SH-SY5Y (cell line): Measurements from ENCODE around the gene CECR2.

ENCODE experiments used
- GATA2 ChIP-seq: IDR thresholded peaks from 2 replicates; pipeline ENCODE4 v1.6.1; 2011; ENCODE audit warnings: mild to moderate bottlenecking, low read depth, low read length
- GATA3 ChIP-seq: IDR thresholded peaks from 2 replicates; pipeline ENCODE4 v1.6.1; 2011; ENCODE audit warnings: low read depth, mild to moderate bottlenecking, low read length, moderate library complexity

CECR2 gene

DNA sequence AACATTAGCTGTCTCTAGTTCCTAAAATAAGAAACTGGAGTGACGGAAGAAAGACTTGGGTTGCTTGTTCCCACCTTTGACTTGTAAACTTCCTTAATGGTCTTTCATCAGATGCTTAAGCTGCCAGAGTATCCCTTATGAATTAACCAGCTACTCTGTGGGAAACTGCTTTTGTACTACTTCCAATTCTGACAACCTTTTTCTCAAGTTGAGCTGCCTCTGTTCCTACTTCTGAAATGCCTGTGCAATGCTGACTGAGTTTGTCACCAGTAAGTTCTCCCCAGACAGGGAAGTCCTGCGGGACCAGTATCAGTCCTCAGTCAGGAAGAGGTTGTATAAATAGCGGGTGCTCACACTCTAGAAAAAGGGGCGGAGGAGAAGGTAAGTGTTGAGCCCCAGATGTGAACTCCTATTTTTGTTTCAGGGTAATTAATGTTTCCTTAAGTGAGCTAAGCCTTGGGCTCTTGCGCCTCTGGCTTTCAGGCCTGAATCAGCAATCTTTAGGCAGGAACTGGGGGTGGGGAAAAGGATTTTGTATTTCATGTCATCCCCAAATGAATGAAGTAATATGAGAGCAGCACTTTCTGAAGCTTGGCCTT lies 67.2 kb downstream of the CECR2 start:
- TF ChIP-seq GATA3: no peak
- no peak for TF ChIP-seq GATA2

DNA sequence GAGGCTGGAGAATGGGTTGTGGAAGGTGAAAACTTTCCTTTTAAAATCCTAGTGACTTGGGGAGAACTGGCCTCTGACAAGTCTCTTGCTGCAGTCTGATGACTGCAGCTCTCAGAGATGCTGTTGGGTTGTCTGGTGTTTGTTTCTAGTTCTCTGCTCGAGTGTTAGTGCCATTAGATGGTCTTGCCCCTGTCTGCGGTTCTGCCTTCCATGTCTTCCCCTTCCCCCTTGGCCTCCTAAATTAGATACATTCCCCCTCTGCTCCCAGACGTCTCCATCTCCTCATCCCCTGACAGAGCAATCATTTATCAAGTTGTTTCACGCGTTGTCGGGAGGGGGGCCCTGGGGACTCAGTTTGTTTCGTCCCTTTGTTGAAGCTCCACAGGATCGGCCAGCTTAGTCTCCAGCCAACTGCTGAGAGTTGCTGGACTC lies 67.7 kb downstream of the CECR2 start:
- TF ChIP-seq GATA3 (no peak), GATA2 (no peak)

DNA sequence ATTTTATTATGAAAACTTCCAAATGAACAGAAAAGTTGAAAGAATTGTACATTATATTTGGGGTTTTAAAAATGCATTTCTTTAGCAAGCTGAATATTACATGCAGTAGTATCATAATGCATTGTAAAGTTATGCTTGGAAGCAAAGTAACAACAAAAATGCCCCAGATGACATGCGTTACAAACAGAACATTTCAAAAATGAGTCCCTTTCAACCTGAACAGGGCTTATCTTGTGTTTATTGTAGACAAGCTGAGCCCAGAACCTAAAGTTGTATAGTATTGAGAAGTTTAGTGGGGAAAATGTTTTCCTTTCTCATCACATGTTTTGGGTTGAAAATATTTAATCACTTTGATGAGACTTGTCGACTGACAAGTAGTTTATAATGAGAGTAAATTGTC lies 68.8 kb downstream of the CECR2 start:
- TF ChIP-seq GATA2: no peak
- TF ChIP-seq GATA3: no peak

DNA sequence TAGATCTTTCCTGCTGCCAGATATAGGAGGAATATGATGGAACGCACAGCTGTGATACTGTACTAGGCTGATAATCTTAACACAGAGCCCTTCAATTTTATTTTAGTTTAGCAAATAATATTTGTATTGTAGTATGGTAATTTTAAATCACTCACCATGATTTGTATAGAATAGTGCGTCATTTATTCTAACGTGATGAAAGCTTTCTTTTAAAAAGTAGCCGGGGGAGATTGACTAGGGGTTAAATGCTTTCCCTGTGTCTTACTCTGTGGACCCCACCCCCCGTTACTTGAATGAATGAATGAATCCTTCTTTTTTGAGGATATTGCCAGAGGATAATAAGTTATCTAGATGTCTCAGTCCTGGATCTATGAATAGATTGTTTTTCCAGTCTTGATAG lies 72.1 kb downstream of the CECR2 start:
- TF ChIP-seq GATA2 (no peak), GATA3 (no peak)

DNA sequence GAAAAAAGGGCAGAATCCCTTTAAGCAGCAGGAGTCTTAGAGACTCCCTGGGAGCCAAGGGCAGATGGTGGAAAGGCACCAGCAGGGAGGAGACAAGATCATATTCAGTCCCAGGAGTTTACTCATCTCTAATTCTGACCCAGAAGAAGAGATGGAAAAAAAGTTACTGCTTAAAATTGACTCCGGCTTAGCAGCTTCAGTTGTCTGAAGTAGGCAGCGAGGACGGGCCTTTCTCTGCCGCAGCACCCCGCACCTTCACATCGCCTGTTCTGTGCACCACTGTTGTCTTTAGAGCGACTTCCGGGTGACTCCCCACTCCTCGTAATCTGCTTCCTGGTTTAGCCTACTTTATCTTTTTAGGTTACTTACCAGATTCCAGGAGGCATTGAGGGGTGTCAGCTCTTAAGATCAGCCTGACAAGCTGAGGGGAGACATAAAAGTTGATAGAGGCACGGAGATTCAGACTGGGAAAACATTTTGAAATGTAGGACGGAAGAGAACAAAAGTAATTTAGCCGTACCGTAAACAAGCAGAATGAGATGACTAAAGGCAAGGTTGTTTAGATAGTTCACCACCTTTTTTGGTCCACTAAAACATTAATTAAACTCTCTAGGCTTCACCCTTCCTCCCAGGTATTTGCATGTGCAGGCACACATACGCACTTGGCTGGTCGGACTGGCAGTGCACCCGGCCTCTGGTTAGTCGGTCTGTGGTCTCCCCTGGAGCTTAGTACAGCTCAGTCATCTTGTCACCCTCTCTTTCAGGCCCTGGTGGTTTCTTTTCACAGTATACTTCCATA lies 74.3 kb downstream of the CECR2 start:
- TF ChIP-seq GATA2: no peak
- no peak for TF ChIP-seq GATA3

DNA sequence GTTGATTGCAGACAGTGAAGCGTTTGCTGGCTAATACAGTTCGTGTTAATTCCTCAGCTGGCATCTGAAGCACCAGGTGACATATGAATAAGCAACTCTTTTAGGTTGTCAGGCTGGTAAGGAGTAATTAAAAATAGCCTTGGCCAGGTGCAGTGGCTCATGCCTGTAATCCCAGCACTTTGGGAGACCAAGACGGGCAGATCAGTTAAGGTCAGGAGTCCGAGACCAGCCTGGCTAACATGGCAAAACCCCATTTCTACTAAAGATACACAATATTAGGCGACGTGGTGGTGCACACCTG lies 74.9 kb downstream of the CECR2 start:
- no peak for TF ChIP-seq GATA3
- TF ChIP-seq GATA2: no peak

DNA sequence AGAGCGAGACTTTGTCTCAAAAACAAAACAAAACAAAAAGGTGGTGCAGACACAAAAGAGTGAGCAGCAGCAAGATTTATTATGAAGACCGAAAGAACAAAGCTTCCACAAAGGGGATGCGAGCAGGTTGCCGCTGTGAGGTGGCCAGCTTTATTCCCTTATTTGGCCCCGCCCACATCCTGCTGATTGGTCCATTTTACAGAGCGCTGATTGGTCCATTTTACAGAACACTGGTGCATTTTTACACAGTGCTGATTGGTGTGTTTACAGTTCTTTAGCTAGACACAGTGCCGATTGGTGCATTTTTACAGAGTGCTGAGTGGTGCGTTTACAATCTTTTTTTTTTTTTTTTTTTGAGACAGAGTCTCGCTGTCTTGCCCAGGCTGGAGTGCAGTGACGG lies 77.4 kb downstream of the CECR2 start:
- no peak for TF ChIP-seq GATA2
- no peak for TF ChIP-seq GATA3

DNA sequence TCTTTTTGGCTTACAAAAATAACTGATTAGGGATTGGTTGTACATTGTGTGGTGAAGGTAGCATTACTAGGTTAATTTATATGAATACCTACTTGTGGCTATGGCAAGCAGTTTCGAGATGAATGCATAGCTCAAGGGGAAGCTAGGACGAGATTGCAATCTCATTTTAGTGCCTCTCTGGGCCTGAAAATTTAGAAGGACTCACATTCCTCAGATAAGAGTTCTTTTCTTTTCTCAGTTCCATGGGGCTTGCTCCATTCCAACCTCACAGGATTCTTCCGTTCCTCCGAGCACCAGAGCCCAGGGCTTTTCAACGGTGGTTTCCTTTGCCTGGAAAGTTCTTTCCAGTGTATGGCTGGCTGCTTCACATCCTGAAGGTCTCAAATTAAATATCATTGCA lies 82.1 kb downstream of the CECR2 start:
- TF ChIP-seq GATA2: no peak
- TF ChIP-seq GATA3: no peak

DNA sequence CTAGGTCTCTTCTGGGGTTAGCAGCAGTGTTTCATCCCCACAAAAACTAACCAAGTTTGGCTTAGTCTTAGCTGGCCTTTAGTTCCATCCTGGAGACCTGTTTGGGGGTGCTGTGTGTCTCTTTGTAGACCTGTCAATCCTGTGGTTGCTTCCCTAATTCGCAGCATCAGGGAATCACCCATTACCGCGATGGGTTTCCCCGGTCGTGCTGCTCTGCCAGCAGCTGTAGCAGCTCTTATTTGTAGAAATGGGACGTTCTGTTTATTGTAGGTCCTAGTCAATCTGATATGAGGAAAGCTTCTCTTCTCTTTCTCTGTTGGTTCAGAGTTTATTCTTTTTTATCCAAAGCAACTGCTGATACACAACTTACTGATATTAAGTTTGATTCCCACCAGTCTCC lies 91.6 kb downstream of the CECR2 start:
- TF ChIP-seq GATA3 (no peak), GATA2 (no peak)

DNA sequence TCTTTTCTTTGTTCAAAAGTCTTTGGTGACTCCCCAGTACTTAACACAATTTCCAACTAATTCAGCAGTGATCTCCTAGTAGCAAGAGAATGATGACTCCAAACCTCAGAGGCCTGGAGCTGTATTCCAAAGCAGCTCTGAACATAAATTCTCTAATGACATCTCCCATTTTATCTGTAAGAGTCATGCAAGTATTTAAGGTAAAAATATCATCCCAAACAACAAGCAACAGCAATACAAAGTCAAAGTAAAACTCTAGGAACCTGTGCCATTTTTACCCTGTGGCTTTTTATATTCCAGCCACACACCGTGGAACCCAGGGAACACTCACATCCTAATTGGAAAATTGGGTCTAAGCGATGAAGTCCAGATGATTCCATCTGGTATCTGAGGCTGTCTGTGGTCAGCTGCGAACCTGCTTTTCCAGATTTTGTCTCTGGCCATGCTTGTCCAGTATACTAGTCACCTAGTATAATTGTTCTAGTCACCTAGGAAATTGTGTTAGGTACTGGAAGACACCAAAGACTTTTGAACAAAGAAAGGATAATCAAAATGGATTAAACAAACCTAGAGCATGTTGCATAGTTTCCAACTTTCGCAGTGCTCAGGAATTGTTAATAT lies 101.7 kb downstream of the CECR2 start:
- TF ChIP-seq GATA2: no peak
- no peak for TF ChIP-seq GATA3

DNA sequence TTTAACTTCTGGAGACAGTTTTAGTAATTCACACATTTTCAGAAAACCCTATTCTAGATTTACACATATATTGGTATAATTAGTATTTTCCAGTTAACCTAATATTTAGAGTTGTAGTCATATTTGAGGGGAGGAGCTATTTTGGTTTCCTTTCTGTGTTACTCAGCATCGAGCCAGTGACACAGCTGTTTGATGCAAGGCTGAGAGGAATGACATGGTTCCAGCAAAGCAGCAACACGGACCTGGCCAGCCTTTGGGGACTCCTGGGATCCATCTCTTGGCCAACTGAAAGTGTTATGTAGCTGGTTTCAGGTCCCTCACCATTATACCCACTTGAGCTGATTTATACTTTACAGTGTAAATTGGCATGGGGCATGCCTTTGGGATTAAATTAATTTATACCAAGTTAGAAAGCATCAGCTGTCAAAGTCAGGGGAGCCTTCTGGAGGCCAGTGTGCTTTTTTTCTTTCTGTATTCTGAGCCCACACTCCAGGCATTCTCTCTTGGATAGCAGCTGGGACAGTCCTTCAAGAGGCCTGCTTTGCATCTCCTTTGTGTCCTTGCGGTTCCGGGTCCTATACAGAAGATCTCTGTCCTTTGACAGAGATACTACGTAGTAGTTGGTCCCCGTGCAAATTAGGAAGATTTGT lies 102.8 kb downstream of the CECR2 start:
- no peak for TF ChIP-seq GATA3
- TF ChIP-seq GATA2: no peak

DNA sequence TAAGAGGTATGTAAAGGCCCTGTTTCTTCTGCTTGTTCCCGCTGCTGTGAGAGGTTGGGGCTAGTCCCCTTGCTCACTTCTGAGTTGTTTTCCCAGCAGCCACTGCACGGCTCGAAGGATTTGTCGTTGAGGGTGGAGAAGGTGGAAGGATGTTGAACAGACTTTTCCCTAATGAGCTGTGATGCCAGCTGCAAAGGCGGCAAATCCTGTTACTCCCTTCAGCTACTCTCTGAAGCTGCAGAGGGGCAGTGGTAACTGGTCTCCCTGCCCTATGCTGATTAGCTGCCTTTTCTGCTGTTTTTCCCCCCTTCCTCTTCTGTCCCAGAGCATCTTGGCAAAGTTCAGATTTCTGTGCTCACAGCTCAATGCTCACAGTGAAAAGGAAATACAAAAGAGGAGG lies 103.7 kb downstream of the CECR2 start:
- TF ChIP-seq GATA2 (no peak), GATA3 (no peak)

DNA sequence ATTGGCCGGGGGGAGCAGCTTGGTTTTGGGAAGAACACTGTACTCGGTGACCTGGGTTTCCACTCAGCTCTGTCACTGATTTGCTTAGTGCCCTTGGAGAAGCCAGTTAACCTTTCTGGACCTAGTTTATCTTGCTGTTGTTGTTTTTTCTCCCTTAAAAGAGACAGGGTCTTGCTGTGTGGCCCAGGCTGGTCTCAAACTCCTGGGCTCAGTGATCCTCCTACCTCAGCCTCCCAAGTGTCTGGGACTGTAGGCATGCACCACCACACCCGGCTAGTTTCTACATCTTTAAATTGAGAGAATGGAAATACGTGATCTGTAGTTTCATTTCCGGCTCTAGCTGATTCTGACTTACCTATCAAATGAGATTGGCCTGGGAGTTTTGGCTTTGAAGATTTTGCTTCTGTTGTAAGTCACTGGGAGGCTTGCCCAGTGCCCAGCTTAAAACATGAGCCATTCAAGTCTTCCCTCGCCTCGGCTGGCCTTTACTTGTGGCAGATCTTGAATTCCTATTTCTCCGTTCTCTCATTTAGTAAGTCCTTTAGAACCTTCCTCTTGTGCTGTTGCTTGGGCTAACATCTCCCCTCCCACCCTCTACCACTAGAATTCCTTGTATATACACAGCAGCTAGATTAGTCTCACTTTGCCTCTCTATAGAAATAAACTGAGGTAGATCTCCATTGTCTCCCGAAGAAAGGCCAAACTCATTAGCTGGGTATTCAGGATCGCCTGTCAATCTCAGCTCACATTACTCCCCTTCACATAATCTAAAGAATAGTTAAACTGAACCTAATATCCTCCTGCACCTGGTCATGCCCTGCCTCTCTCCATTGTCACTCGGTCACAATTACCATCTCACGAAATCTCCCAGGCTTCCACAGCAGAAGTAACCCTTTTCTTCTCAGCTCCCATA lies 106.3 kb downstream of the CECR2 start:
- no peak for TF ChIP-seq GATA2

DNA sequence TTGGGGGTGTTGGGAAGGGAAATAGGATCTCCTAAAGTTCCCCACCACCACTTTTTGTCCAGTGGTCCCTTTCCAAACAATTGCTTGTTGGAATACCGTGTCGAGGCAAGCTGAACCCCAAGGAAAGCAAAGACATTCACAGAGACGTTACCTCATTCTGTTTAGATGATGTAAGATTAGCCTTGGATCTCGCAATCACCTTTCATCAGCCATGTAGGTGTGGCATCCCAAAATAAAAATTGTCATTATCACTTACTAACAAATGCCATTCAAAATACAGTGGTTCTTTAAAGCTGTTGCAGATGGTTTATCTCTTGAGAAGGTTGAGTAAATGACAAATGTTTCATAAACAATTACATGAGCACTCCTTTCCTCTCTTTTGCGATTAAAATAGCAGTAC lies 107.6 kb downstream of the CECR2 start:
- TF ChIP-seq GATA3: no peak

DNA sequence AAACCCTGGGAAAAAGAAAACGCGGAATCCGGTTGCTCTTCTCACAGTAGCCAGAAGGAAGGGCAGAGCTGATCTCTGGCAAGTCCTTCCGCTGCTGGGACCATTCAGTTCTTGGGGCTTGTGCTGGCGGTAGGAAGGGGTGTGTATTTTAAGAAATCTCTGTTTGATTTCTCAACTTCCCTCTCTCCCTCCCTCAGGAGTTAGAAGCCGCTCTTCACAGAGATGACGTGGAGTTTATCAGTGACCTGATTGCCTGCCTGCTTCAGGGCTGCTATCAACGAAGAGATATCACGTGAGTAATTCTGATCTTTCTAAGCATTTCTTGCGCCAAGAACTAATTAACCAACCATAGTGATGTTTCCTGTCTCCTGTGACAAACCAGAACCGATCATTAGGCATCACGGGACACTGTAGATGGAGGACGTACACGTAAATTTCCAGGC lies 108.2 kb downstream of the CECR2 start:
- TF ChIP-seq GATA2 (no peak), GATA3 (no peak)
